ENCODE results near the gene NR2E3.

Gene NR2E3

DNA sequence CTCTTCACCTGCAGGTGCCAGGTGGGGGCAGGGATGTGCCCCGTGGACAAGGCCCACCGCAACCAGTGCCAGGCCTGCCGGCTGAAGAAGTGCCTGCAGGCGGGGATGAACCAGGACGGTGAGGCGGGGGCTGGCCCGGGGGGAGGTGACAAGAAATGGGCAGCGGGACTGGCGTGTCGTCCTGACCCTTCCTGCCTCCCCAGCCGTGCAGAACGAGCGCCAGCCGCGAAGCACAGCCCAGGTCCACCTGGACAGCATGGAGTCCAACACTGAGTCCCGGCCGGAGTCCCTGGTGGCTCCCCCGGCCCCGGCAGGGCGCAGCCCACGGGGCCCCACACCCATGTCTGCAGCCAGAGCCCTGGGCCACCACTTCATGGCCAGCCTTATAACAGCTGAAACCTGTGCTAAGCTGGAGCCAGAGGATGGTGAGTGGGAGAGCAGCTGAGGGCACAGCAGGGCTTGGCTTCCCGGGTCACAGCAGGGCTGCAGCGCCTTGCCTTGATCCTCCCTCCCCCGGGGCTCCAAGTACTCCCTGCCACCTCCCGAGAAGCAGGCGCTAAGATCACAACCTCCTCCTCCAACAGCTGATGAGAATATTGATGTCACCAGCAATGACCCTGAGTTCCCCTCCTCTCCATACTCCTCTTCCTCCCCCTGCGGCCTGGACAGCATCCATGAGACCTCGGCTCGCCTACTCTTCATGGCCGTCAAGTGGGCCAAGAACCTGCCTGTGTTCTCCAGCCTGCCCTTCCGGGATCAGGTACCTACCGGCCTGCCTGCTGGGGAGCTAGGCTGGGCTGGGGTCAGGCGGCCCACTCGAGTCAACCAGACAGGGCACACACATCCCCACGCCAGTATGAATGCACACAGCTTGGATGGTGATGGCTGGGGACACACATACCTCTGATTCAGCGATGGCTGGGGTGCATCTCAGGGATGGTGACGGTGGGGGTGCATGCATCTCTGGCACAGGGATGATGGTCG is 1.7 kb downstream of the NR2E3 start:
- ATAC-seq (ENCODE audit: insufficient read depth, low read depth) (no peak), DNase-seq (no peak)
- Histone ChIP-seq H4K20me1 (ENCODE audit: insufficient read depth, low read length) (no peaks in the 10 kb centered on the region), H3K4me2 (ENCODE audit: insufficient read depth, low read length) (no peak overlapping the region), H3K36me3 (ENCODE audit: insufficient read depth, low read length) (no peaks in the 10 kb centered on the region), H3K9ac (ENCODE audit: low read depth, low read length) (no peak overlapping the region), H3K4me1 (ENCODE audit: insufficient read depth, low read length) (no peaks in the 10 kb centered on the region), H3K27ac (ENCODE audit: low read length) (no peak overlapping the region), H3K79me2 (ENCODE audit: insufficient read depth, low read length) (no peaks in the 10 kb centered on the region), H3K9me3 (ENCODE audit: insufficient read depth, low read length, severe bottlenecking) (no peaks in the 10 kb centered on the region), H3K4me3 (ENCODE audit: low read depth in 1 of 2, low read length in 2 of 2) (no peak overlapping the region), H2AFZ (ENCODE audit: low read depth, low read length) (no peak overlapping the region), H3K27me3 (ENCODE audit: insufficient read depth, low read length, poor library complexity) (peaks cover 3% of the 10 kb centered on the region)
- no peak for TF ChIP-seq EZH2 (IDR thresholded peaks at IDR 0.05; ENCODE audit: borderline replicate concordance, low read depth, low read length, severe bottlenecking)
- TF ChIP-seq, protein P1, sequence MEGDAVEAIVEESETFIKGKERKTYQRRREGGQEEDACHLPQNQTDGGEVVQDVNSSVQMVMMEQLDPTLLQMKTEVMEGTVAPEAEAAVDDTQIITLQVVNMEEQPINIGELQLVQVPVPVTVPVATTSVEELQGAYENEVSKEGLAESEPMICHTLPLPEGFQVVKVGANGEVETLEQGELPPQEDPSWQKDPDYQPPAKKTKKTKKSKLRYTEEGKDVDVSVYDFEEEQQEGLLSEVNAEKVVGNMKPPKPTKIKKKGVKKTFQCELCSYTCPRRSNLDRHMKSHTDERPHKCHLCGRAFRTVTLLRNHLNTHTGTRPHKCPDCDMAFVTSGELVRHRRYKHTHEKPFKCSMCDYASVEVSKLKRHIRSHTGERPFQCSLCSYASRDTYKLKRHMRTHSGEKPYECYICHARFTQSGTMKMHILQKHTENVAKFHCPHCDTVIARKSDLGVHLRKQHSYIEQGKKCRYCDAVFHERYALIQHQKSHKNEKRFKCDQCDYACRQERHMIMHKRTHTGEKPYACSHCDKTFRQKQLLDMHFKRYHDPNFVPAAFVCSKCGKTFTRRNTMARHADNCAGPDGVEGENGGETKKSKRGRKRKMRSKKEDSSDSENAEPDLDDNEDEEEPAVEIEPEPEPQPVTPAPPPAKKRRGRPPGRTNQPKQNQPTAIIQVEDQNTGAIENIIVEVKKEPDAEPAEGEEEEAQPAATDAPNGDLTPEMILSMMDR (IDR thresholded peaks at IDR 0.05; ENCODE audit: borderline replicate concordance, extremely low read depth, low read length, poor library complexity, severe bottlenecking) = no peak

DNA sequence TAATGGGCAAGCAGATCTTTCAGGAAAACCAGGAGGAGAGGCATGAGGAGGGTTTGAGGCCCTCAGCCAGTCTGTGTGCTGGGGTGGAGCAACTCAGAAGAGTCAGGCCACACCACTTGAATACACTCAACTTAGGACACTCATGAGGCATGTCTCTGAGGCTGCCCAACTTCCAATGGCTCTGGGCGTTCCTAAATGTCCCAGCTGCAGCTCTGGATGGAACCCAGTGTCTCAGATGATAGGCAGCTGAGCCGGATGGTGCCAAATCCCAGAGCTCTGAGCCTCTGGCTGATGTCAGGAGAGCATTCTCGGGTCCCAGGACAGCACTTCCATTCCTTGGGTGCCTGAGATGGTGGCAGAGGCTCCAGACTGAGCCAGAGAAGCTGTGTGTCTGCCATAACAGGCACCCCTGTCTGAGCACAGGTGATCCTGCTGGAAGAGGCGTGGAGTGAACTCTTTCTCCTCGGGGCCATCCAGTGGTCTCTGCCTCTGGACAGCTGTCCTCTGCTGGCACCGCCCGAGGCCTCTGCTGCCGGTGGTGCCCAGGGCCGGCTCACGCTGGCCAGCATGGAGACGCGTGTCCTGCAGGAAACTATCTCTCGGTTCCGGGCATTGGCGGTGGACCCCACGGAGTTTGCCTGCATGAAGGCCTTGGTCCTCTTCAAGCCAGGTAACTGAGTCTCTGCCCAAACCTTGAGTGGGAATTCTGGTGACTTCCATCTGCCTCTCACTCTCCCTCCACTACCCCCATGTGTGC is 2.8 kb downstream of the NR2E3 start:
- H3K4me2 ChIP-seq (ENCODE audit: insufficient read depth, low read length) = no peak overlapping the region
- no peaks in the 10 kb centered on the region for H3K4me1 ChIP-seq (ENCODE audit: insufficient read depth, low read length)
- H2AFZ ChIP-seq (ENCODE audit: low read depth, low read length) = no peak overlapping the region
- no peaks in the 10 kb centered on the region for H3K79me2 ChIP-seq (ENCODE audit: insufficient read depth, low read length)
- ATAC-seq (ENCODE audit: insufficient read depth, low read depth) (no peak), DNase-seq (no peak)
- H3K9ac ChIP-seq (ENCODE audit: low read depth, low read length) = no peak overlapping the region
- H3K27ac ChIP-seq (ENCODE audit: low read length) = no peak overlapping the region
- no peak for TF ChIP-seq EZH2 (IDR thresholded peaks at IDR 0.05; ENCODE audit: borderline replicate concordance, low read depth, low read length, severe bottlenecking)
- TF ChIP-seq, protein P1 (IDR thresholded peaks at IDR 0.05; ENCODE audit: borderline replicate concordance, extremely low read depth, low read length, poor library complexity, severe bottlenecking) = no peak
- H4K20me1 ChIP-seq (ENCODE audit: insufficient read depth, low read length) = no peaks in the 10 kb centered on the region
- H3K4me3 ChIP-seq (ENCODE audit: low read depth in 1 of 2, low read length in 2 of 2) = no peak overlapping the region
- H3K36me3 ChIP-seq (ENCODE audit: insufficient read depth, low read length) = no peaks in the 10 kb centered on the region
- no peaks in the 10 kb centered on the region for H3K9me3 ChIP-seq (ENCODE audit: insufficient read depth, low read length, severe bottlenecking)
- H3K27me3 ChIP-seq (ENCODE audit: insufficient read depth, low read length, poor library complexity) = peaks cover 3% of the 10 kb centered on the region

DNA sequence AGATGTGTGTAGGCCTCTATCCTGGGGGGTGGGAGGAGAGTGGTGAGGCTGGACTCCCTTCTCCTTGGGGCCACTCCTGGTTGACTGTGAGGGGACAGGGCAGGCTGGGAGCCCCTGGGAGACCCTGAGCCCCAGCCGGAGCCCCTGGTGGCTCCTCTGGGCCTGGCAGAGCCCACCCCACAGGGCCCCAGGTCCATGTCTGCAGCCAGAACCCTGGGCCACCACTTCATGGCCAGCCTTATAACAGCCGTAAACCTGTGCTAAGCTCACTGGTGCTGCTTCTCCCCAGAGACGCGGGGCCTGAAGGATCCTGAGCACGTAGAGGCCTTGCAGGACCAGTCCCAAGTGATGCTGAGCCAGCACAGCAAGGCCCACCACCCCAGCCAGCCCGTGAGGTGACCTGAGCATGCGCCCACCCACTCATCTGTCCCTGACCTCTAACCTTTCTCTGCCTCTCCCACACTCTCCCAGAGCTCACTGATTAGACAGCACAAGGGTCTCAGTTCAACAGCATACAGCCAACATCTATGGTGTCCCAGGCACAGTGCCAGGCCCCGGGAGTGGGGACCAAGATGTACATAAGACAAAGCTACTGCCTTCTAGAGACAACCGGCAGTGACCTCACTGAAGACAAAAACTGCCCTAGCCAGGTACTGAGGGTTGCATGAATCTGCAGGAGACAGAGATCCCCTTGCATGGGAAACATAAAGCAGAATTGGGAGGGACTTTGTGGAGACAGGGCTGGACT is 3.5 kb downstream of the NR2E3 start:
- no peaks in the 10 kb centered on the region for H3K79me2 ChIP-seq (ENCODE audit: insufficient read depth, low read length)
- no peak for TF ChIP-seq EZH2 (IDR thresholded peaks at IDR 0.05; ENCODE audit: borderline replicate concordance, low read depth, low read length, severe bottlenecking)
- TF ChIP-seq, protein P1 (IDR thresholded peaks at IDR 0.05; ENCODE audit: borderline replicate concordance, extremely low read depth, low read length, poor library complexity, severe bottlenecking) = no peak
- ATAC-seq (ENCODE audit: insufficient read depth, low read depth) (no peak), DNase-seq (no peak)
- no peaks in the 10 kb centered on the region for H3K27me3 ChIP-seq (ENCODE audit: insufficient read depth, low read length, poor library complexity)
- H3K9me3 ChIP-seq (ENCODE audit: insufficient read depth, low read length, severe bottlenecking) = no peaks in the 10 kb centered on the region
- H2AFZ ChIP-seq (ENCODE audit: low read depth, low read length) = no peak overlapping the region
- H3K4me1 ChIP-seq (ENCODE audit: insufficient read depth, low read length) = no peaks in the 10 kb centered on the region
- H3K4me2 ChIP-seq (ENCODE audit: insufficient read depth, low read length) = no peak overlapping the region
- H3K9ac ChIP-seq (ENCODE audit: low read depth, low read length) = no peak overlapping the region
- H4K20me1 ChIP-seq (ENCODE audit: insufficient read depth, low read length) = no peaks in the 10 kb centered on the region
- H3K4me3 ChIP-seq (ENCODE audit: low read depth in 1 of 2, low read length in 2 of 2) = no peak overlapping the region
- H3K36me3 ChIP-seq (ENCODE audit: insufficient read depth, low read length) = no peaks in the 10 kb centered on the region
- H3K27ac ChIP-seq (ENCODE audit: low read length) = no peak overlapping the region
